Gastrocnemius medialis (tissue), 4 donors: ENCODE results near the gene SNX30. TPM values are rescaled to one million over a fixed set of nuclear protein-coding genes. Genes with fewer than 3 reads are reported as not detected.

Experiments used
- ATAC-seq, 2 donors: fragments of 150-250 bp; one replicate each; pipeline ENCODE4 v1.9.1; 2016
- DNase-seq, 2 donors: peaks; one replicate each; pipeline ENCODE4 v3.0.0-alpha.2; 2019
- H3K27ac ChIP-seq, 4 donors: fragments of 200-600 bp; sonication (generic); 1 replicate in 1 of 4; 2 replicates in 3 of 4; pipeline ENCODE4 v1.5.1; 2016 to 2018; ENCODE audit warnings: mild to moderate bottlenecking in 2 of 4, moderate library complexity in 1 of 4
- H3K27me3 ChIP-seq, 3 donors: fragments of 200-600 bp; sonication (generic) in 2 of 3; 1 replicate in 1 of 3; 2 replicates in 2 of 3; pipeline versions ENCODE4 v1.5.1 to v1.6.0; 2016 to 2019; ENCODE audit warnings: mild to moderate bottlenecking in 1 of 3, moderate library complexity in 1 of 3
- H3K36me3 ChIP-seq, 2 donors: fragments of 200-600 bp; sonication (generic) in 1 of 2; one replicate each; pipeline ENCODE4 v1.5.1; 2017 to 2018
- H3K4me1 ChIP-seq, 2 donors: fragments of 200-600 bp; sonication (generic) in 1 of 2; one replicate each; pipeline ENCODE4 v1.5.1; 2016 to 2017; ENCODE audit warnings: mild to moderate bottlenecking in 2 of 2
- H3K4me3 ChIP-seq, 4 donors: fragments of 200-600 bp; sonication (generic) in 3 of 4; 1 replicate in 1 of 4; 2 replicates in 3 of 4; pipeline ENCODE4 v1.5.1; 2016 to 2019; ENCODE audit warnings: mild to moderate bottlenecking in 2 of 4
- H3K9me3 ChIP-seq, 3 donors: fragments of 200-600 bp; sonication (generic) in 2 of 3; 1 replicate in 1 of 3; 2 replicates in 2 of 3; pipeline ENCODE4 v1.5.1; 2016 to 2019
- POLR2A ChIP-seq, 2 donors: fragments of 450-650 bp; IDR thresholded peaks; one replicate each; pipeline ENCODE4 v1.6.1; 2017; ENCODE audit warnings: antibody characterized with exemption in 2 of 2, mild to moderate bottlenecking in 2 of 2, moderate library complexity in 2 of 2
- in situ Hi-C, 4 donors: fragments of 200-750 bp; cut with MboI; loops; one replicate each; pipeline versions ENCODE4 v1.15.0 to v1.8.0; 2017; ENCODE audit warnings: low sequenced_read_pairs in 4 of 4
- intact Hi-C: fragments of 100-400 bp; cut with DNase I; formaldehyde crosslinking; loops from one replicate; pipeline ENCODE4 v1.15.1; 2023; ENCODE audit warnings: low total_unique reads
- total RNA-seq, 4 donors: library from RNA; depleted of rRNA; stranded (reverse); fragments of >200 nt; gene quantifications; one replicate each; pipeline versions ENCODE4 v1.1.0 to v1.2.3, GENCODE V29; 2016
- TF ChIP-seq, protein P1 (sequence below), 5 experiments: fragments of 450-650 bp in 3 of 5; fragments of 200-600 bp in 2 of 5; sonication (generic) in 2 of 5; IDR thresholded peaks in 4 of 5; conservative IDR thresholded peaks in 1 of 5; 1 replicate in 4 of 5; 2 replicates in 1 of 5; pipeline ENCODE4 v1.5.1; 2016 to 2019; ENCODE audit warnings: antibody characterized with exemption in 5 of 5, mild to moderate bottlenecking in 3 of 5, moderate library complexity in 3 of 5

Gene SNX30
- total RNA-seq, 4 donors from 2014 or later: 2.3 to 6.1 (median 3.9) TPM

GRCh38 chr9:112850840-112851239 is 100.3 kb downstream of the SNX30 start:
- TF ChIP-seq, protein P1, sequence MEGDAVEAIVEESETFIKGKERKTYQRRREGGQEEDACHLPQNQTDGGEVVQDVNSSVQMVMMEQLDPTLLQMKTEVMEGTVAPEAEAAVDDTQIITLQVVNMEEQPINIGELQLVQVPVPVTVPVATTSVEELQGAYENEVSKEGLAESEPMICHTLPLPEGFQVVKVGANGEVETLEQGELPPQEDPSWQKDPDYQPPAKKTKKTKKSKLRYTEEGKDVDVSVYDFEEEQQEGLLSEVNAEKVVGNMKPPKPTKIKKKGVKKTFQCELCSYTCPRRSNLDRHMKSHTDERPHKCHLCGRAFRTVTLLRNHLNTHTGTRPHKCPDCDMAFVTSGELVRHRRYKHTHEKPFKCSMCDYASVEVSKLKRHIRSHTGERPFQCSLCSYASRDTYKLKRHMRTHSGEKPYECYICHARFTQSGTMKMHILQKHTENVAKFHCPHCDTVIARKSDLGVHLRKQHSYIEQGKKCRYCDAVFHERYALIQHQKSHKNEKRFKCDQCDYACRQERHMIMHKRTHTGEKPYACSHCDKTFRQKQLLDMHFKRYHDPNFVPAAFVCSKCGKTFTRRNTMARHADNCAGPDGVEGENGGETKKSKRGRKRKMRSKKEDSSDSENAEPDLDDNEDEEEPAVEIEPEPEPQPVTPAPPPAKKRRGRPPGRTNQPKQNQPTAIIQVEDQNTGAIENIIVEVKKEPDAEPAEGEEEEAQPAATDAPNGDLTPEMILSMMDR (IDR thresholded peaks at IDR 0.05 in 4 of 5, conservative IDR thresholded peaks at IDR 0.05 in 1 of 5): no peak
- no peak for TF ChIP-seq POLR2A (IDR thresholded peaks at IDR 0.05)
- no peak overlapping the region for H3K27ac ChIP-seq
- in situ Hi-C loops: no loop called here
- DNase-seq (no peak), ATAC-seq (no peak)
- H3K27me3 ChIP-seq: no peaks in the 10 kb centered on the region
- intact Hi-C loops: no loop called here
- no peak overlapping the region for H3K4me3 ChIP-seq
- H3K4me1 ChIP-seq: peaks cover 3 to 12% of the 10 kb centered on the region in 2 donors
- H3K9me3 ChIP-seq: no peaks in the 10 kb centered on the region
- H3K36me3 ChIP-seq: no peaks in the 10 kb centered on the region

- H3K9me3 ChIP-seq: no peaks in the 10 kb centered on the region
- H3K27me3 ChIP-seq: no peaks in the 10 kb centered on the region
- in situ Hi-C loops (no loop called here), intact Hi-C loops (no loop called here)
- DNase-seq (no peak), ATAC-seq (peak in 1 of 2 donors; percentile 14)
- no peak overlapping the region for H3K4me3 ChIP-seq
- H3K4me1 ChIP-seq: peaks cover 3 to 12% of the 10 kb centered on the region in 2 donors
- TF ChIP-seq, protein P1 (IDR thresholded peaks at IDR 0.05 in 4 of 5, conservative IDR thresholded peaks at IDR 0.05 in 1 of 5): no peak
- no peak for TF ChIP-seq POLR2A (IDR thresholded peaks at IDR 0.05)
- no peaks in the 10 kb centered on the region for H3K36me3 ChIP-seq
- H3K27ac ChIP-seq: peak overlapping the region in 1 of 4 donors; percentile 43
Measured at GRCh38 chr9:112852741-112853504, 102.4 kb downstream of the SNX30 start.

- Histone ChIP-seq H3K36me3 (no peaks in the 10 kb centered on the region), H3K4me3 (no peak overlapping the region), H3K4me1 (peaks cover 3 to 12% of the 10 kb centered on the region in 2 donors), H3K27ac (peak overlapping the region in 1 of 4 donors; percentile 19), H3K27me3 (no peaks in the 10 kb centered on the region), H3K9me3 (no peaks in the 10 kb centered on the region)
- no peak for TF ChIP-seq POLR2A (IDR thresholded peaks at IDR 0.05)
- TF ChIP-seq, protein P1 (IDR thresholded peaks at IDR 0.05 in 4 of 5, conservative IDR thresholded peaks at IDR 0.05 in 1 of 5): no peak
- DNase-seq (no peak), ATAC-seq (peak in 1 of 2 donors; percentile 44)
- in situ Hi-C loops (no loop called here), intact Hi-C loops (no loop called here)
Measured at GRCh38 chr9:112853882-112854585, 103.5 kb downstream of the SNX30 start.

GRCh38 chr9:112854657-112855056 is 104.1 kb downstream of the SNX30 start:
- intact Hi-C loops: no loop called here

More at GRCh38 chr9:112854657-112855056, 104.1 kb downstream of the SNX30 start:
- in situ Hi-C loops: no loop called here
- H3K27me3 ChIP-seq: no peaks in the 10 kb centered on the region
- DNase-seq: no peak
- no peak overlapping the region for H3K27ac ChIP-seq
- H3K9me3 ChIP-seq: no peaks in the 10 kb centered on the region
- H3K4me3 ChIP-seq: no peak overlapping the region
- peaks cover 3 to 12% of the 10 kb centered on the region in 2 donors for H3K4me1 ChIP-seq
- no peak for TF ChIP-seq POLR2A (IDR thresholded peaks at IDR 0.05)
- TF ChIP-seq, protein P1 (IDR thresholded peaks at IDR 0.05 in 4 of 5, conservative IDR thresholded peaks at IDR 0.05 in 1 of 5): no peak
- H3K36me3 ChIP-seq: no peaks in the 10 kb centered on the region
- ATAC-seq: no peak
